Measurements from ENCODE around the gene YEATS4.

The YEATS4 gene

GRCh38 chr12:69435644-69436043, 76.1 kb downstream of the YEATS4 start:
- TF ChIP-seq, protein P1, sequence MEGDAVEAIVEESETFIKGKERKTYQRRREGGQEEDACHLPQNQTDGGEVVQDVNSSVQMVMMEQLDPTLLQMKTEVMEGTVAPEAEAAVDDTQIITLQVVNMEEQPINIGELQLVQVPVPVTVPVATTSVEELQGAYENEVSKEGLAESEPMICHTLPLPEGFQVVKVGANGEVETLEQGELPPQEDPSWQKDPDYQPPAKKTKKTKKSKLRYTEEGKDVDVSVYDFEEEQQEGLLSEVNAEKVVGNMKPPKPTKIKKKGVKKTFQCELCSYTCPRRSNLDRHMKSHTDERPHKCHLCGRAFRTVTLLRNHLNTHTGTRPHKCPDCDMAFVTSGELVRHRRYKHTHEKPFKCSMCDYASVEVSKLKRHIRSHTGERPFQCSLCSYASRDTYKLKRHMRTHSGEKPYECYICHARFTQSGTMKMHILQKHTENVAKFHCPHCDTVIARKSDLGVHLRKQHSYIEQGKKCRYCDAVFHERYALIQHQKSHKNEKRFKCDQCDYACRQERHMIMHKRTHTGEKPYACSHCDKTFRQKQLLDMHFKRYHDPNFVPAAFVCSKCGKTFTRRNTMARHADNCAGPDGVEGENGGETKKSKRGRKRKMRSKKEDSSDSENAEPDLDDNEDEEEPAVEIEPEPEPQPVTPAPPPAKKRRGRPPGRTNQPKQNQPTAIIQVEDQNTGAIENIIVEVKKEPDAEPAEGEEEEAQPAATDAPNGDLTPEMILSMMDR (IDR thresholded peaks at IDR 0.05; ENCODE audit: low read depth, low read length): no peak
- DNase-seq (ENCODE audit: extremely low read depth, low read depth): no peak

GRCh38 chr12:69437073-69437472, 77.5 kb downstream of the YEATS4 start:
- TF ChIP-seq, protein P1 (IDR thresholded peaks at IDR 0.05; ENCODE audit: low read depth, low read length): no peak
- no peak for DNase-seq (ENCODE audit: extremely low read depth, low read depth)

- TF ChIP-seq, protein P1 (IDR thresholded peaks at IDR 0.05; ENCODE audit: low read depth, low read length): no peak
- DNase-seq (ENCODE audit: extremely low read depth, low read depth): no peak
Measured at GRCh38 chr12:69438539-69438938, 79.0 kb downstream of the YEATS4 start.

DNA sequence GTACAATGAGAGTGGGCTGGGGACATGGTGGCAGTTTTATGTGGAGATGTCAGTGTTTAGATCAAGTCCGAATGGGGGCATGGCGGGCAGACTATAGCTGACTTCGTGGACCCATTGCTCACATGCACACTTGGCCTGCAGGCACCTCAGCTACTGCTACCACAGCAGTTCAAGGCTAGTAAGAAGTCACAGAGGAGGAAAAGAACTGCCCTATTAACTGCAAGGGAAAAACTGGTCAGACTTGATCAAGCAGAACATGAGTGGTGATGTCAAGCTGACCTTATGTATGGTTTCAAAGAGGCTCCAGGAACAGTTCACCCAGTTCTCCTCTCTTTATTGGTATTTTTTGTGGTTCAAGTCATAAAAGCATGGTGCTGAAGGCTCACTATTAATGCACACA, 80.5 kb downstream of the YEATS4 start:
- TF ChIP-seq, protein P1 (IDR thresholded peaks at IDR 0.05; ENCODE audit: low read depth, low read length): no peak
- DNase-seq (ENCODE audit: extremely low read depth, low read depth): no peak

Measured in AG09319 (cell line).